Daoy (cell line): ENCODE data around the gene RBAK. TPM values are rescaled to one million over a fixed set of nuclear protein-coding genes. Genes with fewer than 3 reads are reported as not detected.
"Not testable (repeated sequence)": the region's sequence is repeated elsewhere in the genome, so short reads cannot be mapped to it uniquely, and the experiment has no call there.

Experiments used
- DNase-seq: peaks from one replicate; pipeline ENCODE4 v3.0.0-alpha.2; 2015; ENCODE audit warnings: low read depth
- total RNA-seq: library from RNA; depleted of rRNA; stranded (reverse); fragments of >200 nt; shearing (Covaris generic); gene quantifications from 2 replicates; pipeline ENCODE4 v1.2.3, GENCODE V29; 2014

The RBAK gene
- total RNA-seq, 1 experiment from 2014 or later, result 9.7 TPM

DNA sequence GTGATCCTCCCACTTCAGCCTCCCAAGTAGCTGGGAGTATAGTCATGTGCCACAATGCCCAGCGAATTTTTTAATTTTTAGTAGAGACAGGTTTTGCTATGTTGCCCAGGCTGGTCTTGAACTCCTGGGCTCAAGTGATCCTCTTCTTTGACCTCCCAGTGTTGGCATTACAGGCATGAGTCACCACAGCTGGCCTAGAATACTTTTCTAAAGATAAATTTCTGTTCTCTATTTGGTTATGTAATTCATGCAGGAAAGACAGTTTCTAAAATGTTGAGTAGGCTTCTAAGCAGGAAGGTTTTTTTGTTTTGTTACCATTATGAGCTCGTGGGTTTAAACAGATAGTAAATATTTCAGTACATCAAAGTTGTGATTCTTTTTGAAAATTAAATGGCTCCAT lies 5.0 kb downstream of the RBAK start:
- DNase-seq, result no peak

- not testable (repeated sequence) for DNase-seq
Observed at GRCh38 chr7:5051731-5052130, 6.1 kb downstream of the RBAK start.

- DNase-seq, result no peak
Observed at GRCh38 chr7:5053175-5053574, 7.5 kb downstream of the RBAK start.

DNA sequence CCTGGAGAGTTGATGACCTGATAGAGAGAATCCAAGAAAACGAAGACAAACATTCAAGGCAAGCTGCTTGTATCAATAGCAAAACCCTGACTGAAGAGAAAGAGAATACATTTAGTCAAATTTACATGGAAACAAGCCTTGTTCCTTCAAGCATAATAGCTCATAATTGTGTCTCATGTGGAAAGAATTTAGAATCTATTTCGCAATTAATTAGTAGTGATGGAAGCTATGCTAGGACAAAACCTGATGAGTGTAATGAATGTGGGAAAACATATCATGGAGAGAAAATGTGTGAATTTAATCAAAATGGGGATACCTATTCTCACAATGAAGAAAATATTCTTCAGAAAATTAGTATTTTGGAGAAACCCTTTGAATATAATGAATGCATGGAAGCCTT lies 18.0 kb downstream of the RBAK start:
- no peak for DNase-seq

GRCh38 chr7:5064391-5065106 lies 18.9 kb downstream of the RBAK start:
- DNase-seq, result no peak

- no peak for DNase-seq
Observed at GRCh38 chr7:5065107-5065407, 19.4 kb downstream of the RBAK start.

GRCh38 chr7:5068521-5068920 lies 22.9 kb downstream of the RBAK start:
- no peak for DNase-seq

DNA sequence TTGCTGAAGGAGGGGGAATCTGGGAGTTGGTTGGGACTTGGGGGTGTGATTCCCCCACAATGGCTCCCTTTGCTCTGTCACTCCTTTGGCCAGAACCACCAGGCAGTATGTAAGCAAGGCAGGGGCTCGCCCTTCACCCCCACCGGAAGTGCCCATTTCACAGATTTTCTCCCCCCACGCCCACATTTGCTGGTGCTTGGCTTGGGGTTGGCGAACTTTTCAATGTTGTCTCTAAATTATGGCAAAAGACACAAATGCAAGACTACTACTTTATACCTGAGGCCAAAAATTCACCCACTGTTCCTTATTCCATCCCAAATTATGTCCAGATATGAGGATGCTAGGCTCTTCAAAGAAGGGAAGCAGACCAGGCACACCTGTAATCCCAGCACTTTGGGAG lies 24.5 kb downstream of the RBAK start:
- DNase-seq, result no peak

GRCh38 chr7:5075187-5075586 lies 29.5 kb downstream of the RBAK start:
- DNase-seq, result not testable (repeated sequence)

DNA sequence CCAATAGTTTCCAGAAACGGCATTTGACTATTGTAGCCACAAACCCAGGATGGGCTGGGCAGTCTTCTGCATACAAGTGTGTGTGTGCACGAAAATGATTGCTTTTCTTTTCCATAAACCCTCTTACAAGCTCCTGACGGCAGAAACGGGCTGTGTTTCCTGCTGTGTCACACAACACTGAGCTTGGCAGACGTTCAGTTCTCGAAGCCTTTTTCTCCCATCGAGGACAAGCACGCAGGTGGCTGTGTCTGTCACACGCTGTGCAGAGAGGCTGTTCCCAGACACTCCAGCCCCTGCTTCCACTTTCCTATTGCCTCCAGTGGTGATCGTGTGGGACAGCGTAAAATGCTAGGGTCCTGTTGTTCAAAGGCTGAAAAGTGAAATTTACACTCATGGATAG lies 32.1 kb downstream of the RBAK start:
- peak; percentile 37 for DNase-seq

- no peak for DNase-seq
Observed at GRCh38 chr7:5082806-5083205, 37.1 kb downstream of the RBAK start.

DNA sequence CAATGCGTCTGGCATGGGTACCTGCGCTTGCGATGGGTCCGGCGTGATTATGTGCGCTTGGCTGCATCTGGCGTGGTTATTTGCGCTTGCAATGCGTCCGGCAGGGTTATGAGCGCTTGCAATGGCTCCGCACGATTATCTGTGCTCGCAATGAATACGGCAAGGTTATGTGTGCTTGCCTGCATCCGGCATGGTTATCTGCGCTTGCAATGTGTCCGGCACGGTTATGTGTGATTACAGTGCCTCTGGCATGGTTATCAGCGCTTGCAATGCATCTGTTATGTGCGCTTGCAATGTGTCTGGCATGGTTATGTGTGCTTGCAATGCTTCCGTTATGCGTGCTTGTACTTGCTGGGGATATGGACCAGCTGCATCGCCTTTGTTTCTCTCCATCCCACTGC lies 37.7 kb downstream of the RBAK start:
- no peak for DNase-seq

DNA sequence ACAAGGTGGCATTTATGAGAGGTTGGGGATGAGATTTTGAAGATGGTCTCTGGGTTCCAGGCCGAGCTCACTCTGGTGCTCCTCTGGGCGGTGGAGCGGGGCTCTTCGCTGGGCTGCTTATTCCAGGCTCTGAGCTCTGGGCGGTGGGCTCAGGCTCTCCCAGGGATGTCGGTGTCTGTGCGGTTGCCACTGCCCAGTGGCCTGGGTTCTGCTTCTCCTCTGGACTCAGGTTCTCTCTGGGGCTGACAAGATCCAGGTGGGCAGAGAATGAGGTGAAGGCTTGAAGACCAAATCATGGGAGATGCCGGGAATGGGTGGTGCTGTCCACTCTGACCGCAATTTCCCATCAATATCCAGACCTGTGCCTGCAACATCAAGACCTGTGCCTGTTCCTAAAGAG lies 40.6 kb downstream of the RBAK start:
- no peak for DNase-seq

- peak; percentile 81 for DNase-seq
Observed at GRCh38 chr7:5088228-5088833, 42.7 kb downstream of the RBAK start.

DNA sequence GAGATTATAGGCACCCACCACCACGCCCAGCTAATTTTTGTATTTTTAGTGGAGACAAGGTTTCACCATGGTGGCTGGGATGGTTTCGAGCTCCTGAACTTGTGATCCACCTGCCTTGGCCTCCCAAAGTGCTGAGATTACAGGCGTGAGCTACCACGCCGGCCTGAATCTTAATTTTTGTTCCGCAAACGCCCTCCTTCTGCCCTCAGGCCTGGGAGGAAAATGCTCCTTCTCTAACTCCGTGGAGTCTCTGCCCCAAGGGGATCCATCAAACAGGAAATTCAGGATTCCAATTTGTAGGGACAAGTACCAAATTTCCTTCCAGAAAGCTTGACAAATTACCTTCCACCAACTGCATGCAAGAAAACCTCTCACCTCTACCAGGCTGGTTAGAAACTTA lies 43.2 kb downstream of the RBAK start:
- no peak for DNase-seq

DNA sequence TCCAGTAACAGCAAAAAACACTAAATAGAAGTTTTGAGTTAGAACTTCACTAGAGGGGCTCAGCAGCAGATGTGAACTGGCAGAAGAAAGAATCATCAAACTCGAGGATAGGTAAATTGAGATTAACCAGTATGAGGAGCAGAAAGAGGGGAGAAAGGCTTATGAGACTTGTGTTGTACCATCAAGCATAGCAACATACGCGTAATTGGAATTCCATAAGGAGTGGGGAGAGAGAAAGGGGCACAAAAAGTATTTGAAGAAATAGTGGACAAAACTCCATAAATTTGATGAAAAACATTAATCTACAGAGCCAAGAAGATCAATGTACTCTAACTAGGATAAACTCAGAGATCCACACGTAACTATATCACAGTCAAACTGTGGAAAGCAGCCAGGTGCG lies 48.3 kb downstream of the RBAK start:
- DNase-seq, result no peak

- DNase-seq, result no peak
Observed at GRCh38 chr7:5094641-5095040, 49.0 kb downstream of the RBAK start.

DNA sequence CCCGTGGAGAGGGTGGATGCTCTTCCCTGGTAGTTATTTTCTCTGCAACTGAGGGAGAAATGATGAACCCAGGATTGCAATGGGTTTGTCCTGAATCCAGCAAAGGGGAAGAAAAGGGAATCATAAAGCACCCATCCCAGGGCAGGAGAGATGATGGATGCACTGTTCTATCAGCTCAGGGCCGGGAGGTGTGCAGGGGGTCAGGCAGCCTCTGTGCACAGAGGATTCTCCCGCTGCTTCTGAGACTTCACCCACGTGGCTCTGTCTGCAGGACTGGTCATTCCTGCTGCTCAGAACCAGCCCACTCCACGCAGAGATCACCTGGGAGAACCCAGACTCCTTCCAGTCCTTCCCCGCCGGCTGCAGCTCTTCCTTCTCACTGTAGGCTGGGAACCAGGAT lies 70.7 kb downstream of the RBAK start:
- DNase-seq, result no peak

- no peak for DNase-seq
Observed at GRCh38 chr7:5117095-5117970, 71.7 kb downstream of the RBAK start.
